IMR-90 (cell line): ENCODE data around the gene TRAK2.
"Not testable (repeated sequence)": the region's sequence is repeated elsewhere in the genome, so short reads cannot be mapped to it uniquely, and the experiment has no call there.

ENCODE experiments used
- BHLHE40 ChIP-seq: fragments of 150-350 bp; IDR thresholded peaks from 2 replicates; pipeline ENCODE4 v1.6.1; 2016; ENCODE audit warnings: mild to moderate bottlenecking, low read depth, low read length
- FOS ChIP-seq: fragments of 150-350 bp; IDR thresholded peaks from 2 replicates; pipeline ENCODE4 v1.6.1; 2016; ENCODE audit warnings: low read depth, low read length
- MAFK ChIP-seq: IDR thresholded peaks from 2 replicates; pipeline ENCODE4 v1.6.1; 2012; ENCODE audit warnings: low read depth, low read length, improper control_type of control experiment
- MAZ ChIP-seq: IDR thresholded peaks from 2 replicates; pipeline ENCODE4 v1.6.1; 2012; ENCODE audit warnings: low read depth, mild to moderate bottlenecking, low read length, improper control_type of control experiment, moderate library complexity, borderline replicate concordance
- POLR2A ChIP-seq: IDR thresholded peaks from 2 replicates; pipeline ENCODE4 v1.6.1; 2012; ENCODE audit warnings: mild to moderate bottlenecking, low read depth, low read length
- RCOR1 ChIP-seq: IDR thresholded peaks from 2 replicates; pipeline ENCODE4 v1.6.1; 2012; ENCODE audit warnings: mild to moderate bottlenecking, low read length, improper control_type of control experiment; ENCODE audit not compliant: insufficient replicate concordance
- SMC3 ChIP-seq: fragments of 150-350 bp; IDR thresholded peaks from 2 replicates; pipeline ENCODE4 v1.6.1; 2016; ENCODE audit warnings: low read depth, mild to moderate bottlenecking, antibody characterized with exemption, low read length, moderate library complexity
- USF2 ChIP-seq: fragments of 150-350 bp; IDR thresholded peaks from 2 replicates; pipeline ENCODE4 v1.6.1; 2017; ENCODE audit warnings: mild to moderate bottlenecking, antibody characterized with exemption, low read length, low read depth
- TF ChIP-seq, protein P1 (sequence below): conservative IDR thresholded peaks from 2 replicates; pipeline ENCODE4 v1.5.1; 2012; ENCODE audit warnings: mild to moderate bottlenecking, low read depth, low read length, improper control_type of control experiment

- not testable (repeated sequence) for TF ChIP-seq MAZ, POLR2A, USF2, SMC3, FOS, BHLHE40, MAFK, RCOR1
- TF ChIP-seq, protein P1, sequence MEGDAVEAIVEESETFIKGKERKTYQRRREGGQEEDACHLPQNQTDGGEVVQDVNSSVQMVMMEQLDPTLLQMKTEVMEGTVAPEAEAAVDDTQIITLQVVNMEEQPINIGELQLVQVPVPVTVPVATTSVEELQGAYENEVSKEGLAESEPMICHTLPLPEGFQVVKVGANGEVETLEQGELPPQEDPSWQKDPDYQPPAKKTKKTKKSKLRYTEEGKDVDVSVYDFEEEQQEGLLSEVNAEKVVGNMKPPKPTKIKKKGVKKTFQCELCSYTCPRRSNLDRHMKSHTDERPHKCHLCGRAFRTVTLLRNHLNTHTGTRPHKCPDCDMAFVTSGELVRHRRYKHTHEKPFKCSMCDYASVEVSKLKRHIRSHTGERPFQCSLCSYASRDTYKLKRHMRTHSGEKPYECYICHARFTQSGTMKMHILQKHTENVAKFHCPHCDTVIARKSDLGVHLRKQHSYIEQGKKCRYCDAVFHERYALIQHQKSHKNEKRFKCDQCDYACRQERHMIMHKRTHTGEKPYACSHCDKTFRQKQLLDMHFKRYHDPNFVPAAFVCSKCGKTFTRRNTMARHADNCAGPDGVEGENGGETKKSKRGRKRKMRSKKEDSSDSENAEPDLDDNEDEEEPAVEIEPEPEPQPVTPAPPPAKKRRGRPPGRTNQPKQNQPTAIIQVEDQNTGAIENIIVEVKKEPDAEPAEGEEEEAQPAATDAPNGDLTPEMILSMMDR = not testable (repeated sequence)
Measured at GRCh38 chr2:201369318-201369717, 81.9 kb downstream of the TRAK2 start.
